Measurements from ENCODE around the gene FAM20C.
"Not testable (repeated sequence)": the region's sequence is repeated elsewhere in the genome, so short reads cannot be mapped to it uniquely, and the experiment has no call there.

FAM20C gene

DNA sequence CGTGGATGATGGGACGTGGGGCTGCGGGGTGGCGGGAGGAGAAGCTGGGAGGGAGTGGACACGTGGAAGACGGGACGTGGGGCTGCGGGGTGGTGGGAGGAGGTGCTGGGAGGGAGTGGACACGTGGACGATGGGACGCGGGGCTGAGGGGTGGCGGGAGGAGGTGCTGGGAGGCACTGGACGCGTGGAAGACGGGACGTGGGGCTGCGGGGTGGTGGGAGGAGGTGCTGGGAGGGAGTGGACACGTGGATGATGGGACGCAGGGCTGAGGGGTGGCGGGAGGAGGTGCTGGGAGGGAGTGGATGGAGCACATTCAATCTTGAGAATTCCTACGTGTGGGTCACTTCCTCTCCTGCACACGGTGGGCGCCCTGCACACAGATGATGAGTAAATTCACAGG, 104.8 kb downstream of the FAM20C start:
- not testable (repeated sequence) for DNase-seq

DNA sequence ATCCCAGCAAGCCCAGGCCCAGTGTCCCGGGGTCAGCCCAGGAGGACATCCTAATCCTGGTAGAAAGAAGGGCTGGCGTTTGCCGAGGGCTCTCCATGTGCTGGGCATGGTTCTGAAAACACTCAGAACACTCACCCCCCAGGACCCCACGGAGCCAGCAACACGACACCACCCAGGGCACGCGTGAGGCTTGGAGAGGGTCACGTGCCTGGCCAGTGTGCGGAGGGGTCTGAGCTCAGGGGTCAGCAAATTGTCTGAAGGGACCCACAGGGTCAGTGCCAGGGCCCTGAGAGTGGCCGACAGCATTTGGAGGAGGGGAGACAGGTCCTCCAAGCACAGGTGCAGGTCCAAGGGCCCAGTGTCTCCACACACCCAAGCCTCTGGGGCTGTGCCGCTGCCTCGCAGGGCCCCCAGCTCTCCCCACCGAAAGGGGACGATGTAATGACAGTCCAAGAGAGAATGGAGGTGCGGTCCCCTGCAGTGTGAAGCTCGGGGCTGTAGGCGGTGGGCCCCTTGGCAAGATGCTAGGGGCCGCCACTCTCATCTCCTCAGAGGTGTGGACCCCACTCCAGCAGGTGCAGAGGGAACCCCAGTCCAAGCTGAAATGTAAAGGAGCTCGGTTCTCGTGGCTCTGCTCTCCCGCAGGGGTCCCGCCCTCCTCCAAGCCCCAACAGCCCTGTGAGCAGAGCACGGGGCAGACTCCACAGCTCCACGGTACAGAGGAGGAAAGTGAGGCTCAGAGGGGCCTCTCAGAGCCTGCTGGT, 105.4 kb downstream of the FAM20C start:
- DNase-seq, result no peak

DNA sequence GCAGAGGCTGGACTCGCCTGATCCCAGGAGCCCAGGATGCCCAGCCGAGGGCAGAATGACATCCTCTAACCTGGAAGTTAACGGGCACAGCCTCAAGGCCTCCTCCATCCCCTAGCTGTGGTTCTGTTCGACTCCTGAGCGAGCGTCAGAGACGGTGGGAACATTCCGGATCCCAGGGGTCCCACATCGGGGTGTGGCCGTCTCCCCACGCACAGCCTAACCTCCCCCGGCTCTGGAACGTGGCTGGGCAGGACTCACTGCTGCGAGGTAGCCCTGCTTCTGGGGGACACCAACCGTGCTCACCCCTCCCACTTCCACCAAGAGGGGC, 106.0 kb downstream of the FAM20C start:
- no peak for DNase-seq

DNA sequence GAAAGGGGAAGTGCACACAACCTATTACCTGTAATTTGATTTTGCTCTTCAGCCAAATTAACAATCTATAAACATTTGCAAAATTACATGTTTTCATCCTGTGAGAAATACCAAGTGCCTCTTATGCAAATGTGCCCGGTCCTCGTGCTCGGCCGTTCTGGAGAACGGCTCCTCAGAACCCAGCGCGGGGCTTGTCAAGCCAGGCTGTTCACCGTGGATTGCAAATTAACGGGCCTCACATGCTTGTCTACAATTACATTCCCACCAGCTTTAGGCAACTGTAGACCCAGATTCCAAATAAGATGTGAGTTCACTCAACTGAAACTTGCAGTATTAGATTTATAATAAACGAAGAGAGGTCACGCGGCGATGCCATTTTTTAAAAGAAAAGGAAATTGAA, 106.4 kb downstream of the FAM20C start:
- DNase-seq, result no peak

DNA sequence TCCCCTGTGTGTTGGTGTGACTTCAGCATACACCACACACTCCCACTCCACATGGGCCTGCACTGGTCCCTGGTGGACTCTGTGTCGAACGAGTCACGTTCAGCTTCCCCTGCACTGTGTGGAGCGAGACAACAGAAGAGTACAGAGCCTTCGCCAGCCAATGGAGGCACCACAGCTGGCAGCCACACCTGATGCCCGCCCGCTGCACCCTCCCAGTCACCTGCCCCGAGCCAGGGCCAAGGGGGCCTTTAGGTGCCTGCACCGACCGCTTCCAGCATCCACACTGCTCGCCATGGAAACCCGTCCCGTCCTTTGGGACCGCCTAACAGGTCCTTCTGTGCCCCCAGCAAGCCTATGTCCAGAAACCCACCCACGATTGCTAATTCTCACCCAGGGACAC, 106.8 kb downstream of the FAM20C start:
- no peak for DNase-seq

DNA sequence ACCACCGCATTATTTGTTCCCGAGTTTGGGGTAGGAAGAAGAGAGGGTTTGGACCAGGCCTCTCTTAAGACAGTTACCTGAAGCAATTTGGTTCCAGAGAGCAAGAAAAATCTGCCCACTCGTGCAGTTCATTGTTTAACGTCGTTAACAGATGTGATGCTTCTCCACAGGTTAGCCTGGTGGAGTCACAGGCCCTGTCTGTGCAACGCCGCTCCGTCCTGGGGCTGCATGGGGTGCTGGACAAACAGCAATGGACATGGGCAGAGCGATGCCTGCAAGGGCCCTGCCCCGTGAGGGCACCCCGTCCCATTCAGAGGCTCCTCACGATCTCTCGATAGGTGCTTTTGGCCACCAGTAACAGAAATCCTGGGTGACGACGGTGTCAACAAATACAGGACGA, 107.3 kb downstream of the FAM20C start:
- DNase-seq, result no peak

DNA sequence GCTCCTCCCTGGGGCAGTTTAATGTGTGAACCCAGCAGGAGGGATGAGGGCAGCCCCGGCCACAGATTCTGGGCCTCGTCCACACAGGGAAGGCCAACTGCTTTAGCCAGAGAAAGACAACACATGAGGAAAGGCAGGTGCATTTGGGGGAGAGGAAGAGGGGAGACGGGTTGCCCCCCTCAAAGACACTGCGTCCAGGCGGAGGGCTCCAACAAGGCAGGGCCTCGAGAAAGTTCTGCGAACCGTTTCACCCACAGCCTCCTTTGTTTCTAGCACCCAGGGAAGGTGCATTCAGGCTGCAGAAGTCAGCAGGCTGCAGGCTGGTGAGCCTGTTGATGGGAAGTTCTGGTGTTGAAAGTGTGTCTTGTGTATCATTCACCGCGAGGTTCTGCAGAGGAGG, 107.7 kb downstream of the FAM20C start:
- no peak for DNase-seq

DNA sequence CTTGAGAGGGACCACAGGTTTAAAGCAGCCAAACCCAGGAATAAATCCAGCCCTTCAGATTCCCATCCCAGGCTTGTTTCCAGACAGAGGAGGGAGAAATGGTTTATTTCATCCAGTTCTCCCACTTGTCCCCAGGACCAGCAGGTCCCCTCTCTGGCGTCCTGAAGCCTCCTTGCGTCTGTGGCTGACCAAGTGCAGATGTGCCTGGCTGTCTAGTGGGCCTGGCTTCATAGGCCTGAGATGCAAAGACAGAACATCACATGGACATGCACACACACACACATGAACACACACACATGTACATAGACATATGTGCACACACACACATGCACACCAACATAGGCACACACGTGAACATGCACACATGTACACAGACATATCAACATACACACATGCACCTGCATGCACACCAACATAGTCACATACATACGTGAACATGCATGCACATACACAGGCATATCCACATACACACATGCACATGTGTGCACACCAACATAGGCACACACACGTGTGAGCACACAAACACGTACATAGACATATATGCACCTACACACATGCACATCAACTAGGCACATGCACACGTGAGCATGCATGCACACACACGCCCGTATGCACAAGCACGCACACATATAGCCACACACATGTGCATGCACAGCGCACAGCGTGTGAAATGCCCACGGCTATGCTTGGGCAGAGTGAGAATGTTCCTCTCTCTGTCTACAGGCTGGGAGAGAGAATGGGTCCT, 108.3 kb downstream of the FAM20C start:
- no peak for DNase-seq

DNA sequence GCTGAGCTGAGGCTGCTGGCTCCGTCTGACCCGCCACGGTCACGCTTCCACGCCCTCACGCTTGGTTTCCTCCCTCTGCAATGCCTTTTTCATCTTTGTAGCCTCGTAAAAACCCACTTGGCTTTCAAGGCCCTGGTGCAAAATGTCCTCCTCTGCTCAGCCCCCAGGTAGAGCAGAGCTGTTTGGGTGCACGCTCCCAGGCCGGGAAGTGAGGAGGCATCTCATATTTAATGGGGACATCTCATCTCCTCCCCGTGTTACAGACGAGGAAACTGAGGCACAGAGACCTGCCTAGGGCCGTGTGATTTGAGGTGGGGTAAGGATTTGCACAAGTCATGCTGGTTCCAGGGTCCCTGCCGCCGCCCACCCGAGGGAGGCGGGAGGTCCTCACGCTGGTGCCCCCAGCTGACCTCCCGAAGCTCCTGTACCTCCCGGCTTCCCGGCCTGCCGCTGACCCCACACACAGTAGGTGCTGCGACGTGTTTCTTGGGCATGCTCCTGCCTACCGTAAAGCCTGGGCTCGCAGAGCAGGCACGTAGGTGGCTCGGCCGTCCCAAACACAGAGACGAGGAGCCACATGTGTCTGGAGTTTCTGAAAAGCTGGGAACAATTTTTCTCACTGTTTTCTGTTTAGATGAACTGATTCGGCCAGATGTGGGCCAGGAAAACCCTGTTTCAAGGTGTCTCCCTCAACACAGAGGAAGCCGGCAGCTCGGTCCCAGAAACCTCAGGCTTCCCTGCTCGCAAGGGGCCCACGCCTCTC, 109.1 kb downstream of the FAM20C start:
- DNase-seq, result no peak

DNA sequence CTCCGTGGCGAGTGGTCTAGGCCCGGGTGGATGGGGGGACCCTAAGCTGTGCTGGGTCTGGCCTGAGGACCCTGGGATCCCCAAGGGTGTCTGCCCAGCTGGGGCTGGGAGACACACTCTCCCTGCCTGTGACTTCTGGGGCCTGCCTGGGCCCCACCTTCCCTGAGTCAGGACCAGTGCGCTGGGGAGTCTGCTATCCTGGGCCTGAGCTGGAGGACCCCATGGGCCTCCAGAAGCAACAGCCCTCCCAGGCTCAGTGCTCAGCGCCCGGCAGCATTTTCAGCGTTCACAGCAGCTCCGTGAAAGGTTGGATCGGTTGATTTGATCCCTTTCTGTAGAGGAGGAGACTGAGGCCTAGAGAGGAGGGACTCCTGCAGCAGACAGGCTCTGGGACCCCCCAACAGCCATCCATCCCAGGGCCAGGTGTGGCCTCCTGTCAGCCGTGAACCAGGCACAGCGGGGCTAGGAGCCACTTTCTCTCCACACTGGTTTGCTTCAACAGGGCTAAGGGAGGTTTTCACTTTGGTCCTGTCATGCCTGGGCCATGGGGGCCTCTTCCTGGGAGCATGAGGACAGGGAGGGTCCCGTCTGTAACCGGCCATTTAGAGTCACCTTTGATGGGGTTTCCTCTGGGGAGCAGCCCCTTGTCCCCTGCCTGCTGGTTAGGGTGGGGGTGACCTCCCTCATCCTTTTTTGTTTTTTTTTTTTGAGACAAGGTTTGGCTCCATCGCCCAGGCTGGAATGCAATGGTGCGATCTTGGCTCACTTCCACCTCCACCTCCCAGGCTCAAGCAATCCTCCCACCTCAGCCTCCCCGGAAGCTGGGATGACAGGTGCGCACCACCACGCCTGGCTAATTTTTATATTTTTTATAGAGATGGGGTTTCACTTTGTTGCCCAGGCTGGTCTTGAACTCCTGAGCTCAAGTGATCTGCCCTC, 110.0 kb downstream of the FAM20C start:
- no peak for DNase-seq

DNA sequence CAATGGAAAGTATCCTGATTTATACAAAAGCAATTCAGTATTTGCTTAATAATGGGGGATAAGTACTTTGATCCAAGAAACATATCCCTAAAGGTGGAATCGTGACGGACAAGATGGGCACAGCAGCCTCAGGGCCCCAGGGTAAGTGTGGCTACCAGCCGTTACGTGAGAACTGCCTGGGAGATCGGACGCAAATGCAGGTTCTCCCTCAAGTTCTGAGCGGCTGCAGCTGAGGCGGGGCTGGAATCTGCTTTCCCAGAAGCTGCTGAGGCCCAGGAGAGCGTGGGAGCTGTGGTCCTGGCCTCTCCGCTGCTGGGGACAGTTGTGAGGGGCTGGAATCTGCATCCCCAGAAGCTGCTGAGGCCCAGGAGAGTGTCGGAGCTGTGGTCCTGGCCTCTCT, 111.1 kb downstream of the FAM20C start:
- DNase-seq, result no peak

DNA sequence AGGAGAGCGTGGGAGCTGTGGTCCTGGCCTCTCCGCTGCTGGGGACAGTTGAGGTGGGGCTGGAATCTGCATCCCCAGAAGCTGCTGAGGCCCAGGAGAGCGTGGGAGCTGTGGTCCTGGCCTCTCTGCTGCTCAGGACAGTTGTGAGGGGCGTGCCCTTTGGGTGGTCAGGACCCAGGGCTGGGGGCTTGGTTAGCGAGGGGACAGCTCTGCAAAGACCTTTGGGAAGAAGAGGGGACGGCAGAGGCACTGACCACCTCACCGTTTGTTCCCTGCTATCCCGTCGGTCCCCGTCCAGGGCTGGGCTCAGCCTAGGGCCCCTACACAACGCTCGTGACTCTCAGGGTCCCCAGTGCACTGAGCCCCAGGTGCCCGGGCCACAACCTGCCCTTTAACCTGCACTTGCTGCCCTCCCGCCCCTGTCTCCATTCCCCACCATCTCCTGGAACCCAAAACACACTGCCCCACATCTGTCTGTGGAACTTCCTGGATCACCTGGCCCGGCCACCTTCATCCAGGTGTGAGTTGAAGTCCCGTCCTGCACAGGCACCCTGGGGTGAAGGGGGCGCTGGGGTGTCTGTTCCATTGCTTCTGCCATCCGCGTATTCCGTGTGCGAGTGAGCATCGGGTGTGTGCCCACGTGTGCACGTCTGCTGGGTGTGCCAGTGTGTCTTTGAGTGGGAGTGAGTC, 111.7 kb downstream of the FAM20C start:
- DNase-seq, result no peak

DNA sequence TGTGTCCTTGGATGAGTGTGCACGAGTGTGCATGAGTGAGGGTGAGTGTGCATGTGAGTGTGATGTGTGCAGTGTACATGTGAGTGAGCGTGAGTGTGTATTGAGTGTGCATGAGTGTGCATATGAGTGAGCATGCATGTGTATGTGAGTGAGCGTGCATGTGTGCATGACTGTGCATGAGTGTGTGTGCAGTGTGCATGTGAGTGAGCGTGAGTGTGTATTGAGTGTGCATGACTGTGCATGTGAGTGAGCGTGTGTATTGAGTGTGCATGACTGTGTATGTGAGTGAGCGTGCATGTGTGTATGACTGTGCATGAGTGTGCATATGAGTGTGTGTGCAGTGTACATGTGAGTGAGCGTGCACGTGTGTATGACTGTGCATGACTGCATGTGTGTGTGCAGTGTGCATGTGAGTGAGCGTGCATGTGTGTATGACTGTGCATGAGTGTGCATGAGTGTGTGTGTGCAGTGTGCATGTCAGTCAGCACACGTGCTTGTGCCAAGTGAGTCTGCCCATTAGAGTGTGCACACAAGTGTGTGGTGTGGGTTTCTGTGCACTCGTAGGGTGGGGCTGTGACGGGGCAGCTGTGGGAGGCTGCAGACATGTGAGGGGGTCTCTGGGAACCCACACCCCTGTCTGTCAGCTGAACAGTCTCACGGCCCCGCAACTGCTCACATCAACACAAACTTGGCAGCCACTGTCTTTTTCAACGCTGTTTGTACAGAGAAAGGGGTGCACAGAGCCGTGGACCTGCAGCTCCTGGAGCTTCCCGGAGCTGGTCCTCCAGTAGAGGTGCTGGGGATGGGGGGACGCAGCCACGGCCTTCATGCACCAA, 112.4 kb downstream of the FAM20C start:
- DNase-seq, result no peak

DNA sequence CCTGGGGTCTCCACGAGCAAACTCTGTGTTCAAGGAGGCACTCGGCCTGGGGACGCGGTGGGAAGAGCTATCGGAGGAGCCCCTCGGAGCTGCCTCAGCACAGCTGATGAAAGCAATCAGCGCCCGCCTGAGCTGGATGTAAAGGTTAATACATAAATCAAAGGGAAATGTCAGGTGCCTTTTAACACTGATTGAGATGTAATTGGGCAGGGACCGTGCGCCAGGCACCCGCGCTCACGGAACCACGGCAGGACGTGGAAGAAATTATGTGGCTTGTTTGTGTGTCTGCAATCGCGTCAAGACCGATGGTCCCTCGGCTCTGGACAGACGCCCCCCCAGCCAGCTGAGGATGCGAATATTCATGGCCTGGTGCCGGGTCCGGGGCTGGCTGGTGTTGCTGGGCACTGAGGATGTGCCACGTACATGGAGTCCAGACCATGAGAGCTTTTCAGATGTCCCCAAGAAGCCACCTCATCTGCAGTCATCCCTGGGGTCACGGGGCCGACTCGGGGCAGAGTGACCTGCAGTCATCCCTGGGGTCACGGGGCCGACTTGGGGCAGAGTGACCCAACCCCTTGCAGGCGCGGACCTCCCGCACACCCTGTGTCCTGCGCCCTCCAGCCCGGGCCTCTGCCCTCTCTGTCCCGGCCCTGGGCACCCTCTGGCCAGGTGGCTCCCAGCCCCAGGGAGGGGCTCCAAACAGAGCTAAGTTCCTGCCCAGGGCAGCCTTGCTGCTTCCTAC, 113.2 kb downstream of the FAM20C start:
- no peak for DNase-seq

DNA sequence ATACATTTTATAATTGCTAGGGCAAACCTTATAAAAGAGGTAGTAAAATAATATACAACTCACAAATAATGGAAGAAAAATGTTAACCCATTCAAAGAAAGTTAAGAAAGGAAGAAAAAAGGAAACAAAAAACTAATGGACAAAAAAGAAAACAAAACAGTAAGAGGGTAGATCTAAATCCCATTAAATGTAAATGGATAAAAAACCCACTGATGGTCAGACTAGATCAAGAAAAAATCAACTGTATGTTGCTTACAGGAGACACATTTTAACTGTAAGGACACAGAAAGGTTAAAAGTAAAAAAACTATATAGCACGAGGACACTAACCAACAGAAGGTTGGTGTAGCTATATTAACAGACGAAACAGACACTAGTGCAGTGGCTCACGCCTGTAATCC, 115.6 kb downstream of the FAM20C start:
- DNase-seq, result no peak

DNA sequence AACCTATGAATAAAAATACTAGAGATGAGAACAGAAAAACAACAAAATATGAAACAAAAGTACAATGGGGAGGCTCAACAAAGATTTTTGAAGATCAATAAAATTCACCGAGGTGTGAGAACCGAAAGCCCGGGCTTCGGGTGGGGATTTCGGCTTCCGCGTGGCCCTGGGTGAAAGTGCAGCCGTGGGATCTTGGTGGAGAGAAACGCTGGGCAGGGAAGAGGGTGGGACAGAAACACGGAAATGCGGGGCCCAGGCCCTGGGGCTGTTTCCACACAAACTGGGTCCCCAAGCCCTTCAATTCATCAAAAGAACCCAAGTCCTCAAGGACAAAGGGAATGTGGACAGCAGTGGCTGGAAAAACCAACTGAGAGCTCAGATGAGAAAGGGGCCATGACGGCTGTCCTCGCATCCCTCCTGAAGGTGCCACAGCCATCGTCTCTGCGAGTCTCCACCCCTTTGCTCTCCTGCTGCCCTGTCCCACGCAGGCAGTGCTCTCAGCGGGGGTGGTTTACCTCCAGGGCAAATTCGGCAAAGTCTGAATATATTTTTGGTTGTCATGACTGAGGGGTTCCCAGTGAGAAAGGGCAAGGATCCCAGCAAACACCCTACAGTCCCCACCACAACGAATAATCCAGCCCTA, 117.3 kb downstream of the FAM20C start:
- DNase-seq, result no peak

All from NCI-H146 (cell line).